CD4-positive, alpha-beta T cell (primary cell): ENCODE data around the gene SNAI3. TPM values are rescaled to one million over a fixed set of nuclear protein-coding genes. Genes with fewer than 3 reads are reported as not detected.

Source experiments
- ATAC-seq: fragments of 200-7000 bp; cut with Tn5 transposase; one replicate; pipeline ENCODE4 v1.10.0; 2022; ENCODE audit warnings: mild to moderate bottlenecking; ENCODE audit not compliant: poor library complexity
- CTCF ChIA-PET: fragments of 350-600 bp; sonication (Branson Sonifier 250); formaldehyde crosslinking; loops from one replicate; lab custom pipeline; 2021; ENCODE audit warnings: antibody characterized with exemption, inconsistent platforms; lab: Charles Lee
- POLR2A ChIA-PET: fragments of 350-600 bp; sonication (Branson Sonifier 250); formaldehyde crosslinking; loops from one replicate; lab custom pipeline; 2021; ENCODE audit warnings: antibody characterized with exemption, inconsistent platforms; lab: Charles Lee
- DNase-seq, 14 experiments: peaks; one replicate each; pipeline ENCODE4 v3.0.0-alpha.2; 2013 to 2020; ENCODE audit warnings: mixed read lengths in 2 of 14
- H3K27ac ChIP-seq, 2 donors: one replicate each; pipeline versions ENCODE4 v1.5.1 to v1.7.0; 2013; ENCODE audit warnings: low read length in 2 of 2, low read depth in 1 of 2, mild to moderate bottlenecking in 1 of 2
- H3K27me3 ChIP-seq, 2 experiments: 1 replicate in 1 of 2; 2 replicates in 1 of 2; pipeline versions ENCODE4 v1.6.1 to v1.7.0; 2013; ENCODE audit warnings: low read length in 2 of 2, control low read depth in 1 of 2, mild to moderate bottlenecking in 1 of 2, moderate library complexity in 1 of 2; ENCODE audit not compliant: insufficient read depth in 2 of 2, control insufficient read depth in 1 of 2
- H3K36me3 ChIP-seq: one replicate; pipeline ENCODE4 v1.6.1; 2013; ENCODE audit warnings: low read length, control low read depth; ENCODE audit not compliant: insufficient read depth
- H3K4me1 ChIP-seq: one replicate; pipeline ENCODE4 v1.6.1; 2013; ENCODE audit warnings: low read length, control low read depth; ENCODE audit not compliant: insufficient read depth
- H3K4me3 ChIP-seq: one replicate; pipeline ENCODE4 v1.5.1; 2013; ENCODE audit warnings: mild to moderate bottlenecking, low read length, moderate library complexity
- H3K9me3 ChIP-seq, 2 experiments: 1 replicate in 1 of 2; 2 replicates in 1 of 2; pipeline versions ENCODE4 v1.6.1 to v1.7.0; 2013; ENCODE audit warnings: low read length in 2 of 2, mild to moderate bottlenecking in 2 of 2, control low read depth in 1 of 2, moderate library complexity in 1 of 2; ENCODE audit not compliant: control insufficient read depth in 1 of 2, insufficient read depth in 1 of 2
- H3K27ac Mint-ChIP-seq: one replicate; pipeline ENCODE4 v1.8.0; 2020; ENCODE audit warnings: mixed read lengths
- H3K27me3 Mint-ChIP-seq: one replicate; pipeline ENCODE4 v1.8.0; 2021; ENCODE audit warnings: mixed read lengths
- H3K36me3 Mint-ChIP-seq: one replicate; pipeline ENCODE4 v1.8.0; 2021; ENCODE audit warnings: low read depth, mixed read lengths
- H3K4me1 Mint-ChIP-seq: one replicate; pipeline ENCODE4 v1.8.0; 2021; ENCODE audit warnings: low read depth, mixed read lengths
- H3K4me3 Mint-ChIP-seq: one replicate; pipeline ENCODE4 v1.8.0; 2020; ENCODE audit warnings: mild to moderate bottlenecking, mixed read lengths
- H3K9me3 Mint-ChIP-seq: one replicate; pipeline ENCODE4 v1.8.0; 2020; ENCODE audit warnings: mixed read lengths
- CTCF ChIP-seq: fragments of 200-600 bp; IDR thresholded peaks from one replicate; pipeline ENCODE4 v1.8.0; 2022; ENCODE audit warnings: antibody characterized with exemption, mild to moderate bottlenecking
- intact Hi-C, 2 experiments: fragments of 100-400 bp; cut with DNase I in 1 of 2; cut with micrococcal nuclease in 1 of 2; formaldehyde crosslinking; loops; one replicate each; pipeline versions ENCODE4 v1.15.1 to v1.9.0; 2023 to 2025; cut with DNase I, micrococcal nuclease
- total RNA-seq, 174 experiments: library from RNA in 2 of 174; stranded (reverse) in 2 of 174; gene quantifications; one replicate each; pipeline ENCODE4 v1.2.3 and lab custom pipeline; 2021 to 2026

Gene SNAI3
- total RNA-seq, 2 experiments from 2014 or later: 3.0 to 3.5 TPM

GRCh38 chr16:88684569-88685155 is 1.6 kb downstream of the SNAI3 start:
- H3K27me3 Mint-ChIP-seq: no peaks in the 10 kb centered on the region
- ATAC-seq (no peak), DNase-seq (no peak)
- Histone ChIP-seq H3K4me1 (peaks cover 78% of the 10 kb centered on the region), H3K27ac (no peak overlapping the region), H3K27me3 (no peaks in the 10 kb centered on the region), H3K4me3 (peak overlapping the region; percentile 77), H3K36me3 (peaks cover 25% of the 10 kb centered on the region), H3K9me3 (no peaks in the 10 kb centered on the region)
- no peak for TF ChIP-seq CTCF
- H3K9me3 Mint-ChIP-seq: no peaks in the 10 kb centered on the region
- ChIA-PET POLR2A (interaction anchor here (0.7 to 4.7 kb wide), 4 partner anchors 12 to 46 kb away, joined by 3 to 71 read pairs (median 4); partner anchors contain the start of genes CTU2 and RNF166), CTCF (interaction anchor here (0.7 to 2.3 kb wide), 10 partner anchors 9 to 115 kb away, joined by 3 to 23 read pairs (median 6); partner anchors contain the start of genes CTU2, MVD, RNF166 and ZC3H18)
- intact Hi-C loops: loop anchor here (2.0 to 5.0 kb wide), 4 partner anchors 20 to 232 kb away; partner anchors contain the start of genes CYBA (in 2 of the 2), IL17C (in 1 of the 2) and ZFPM1 (in 1 of the 2)
- H3K27ac Mint-ChIP-seq: peak overlapping the region; percentile 80
- H3K36me3 Mint-ChIP-seq: peaks cover 19% of the 10 kb centered on the region
- H3K4me3 Mint-ChIP-seq: peak overlapping the region; percentile 87
- H3K4me1 Mint-ChIP-seq: peaks cover 50% of the 10 kb centered on the region

DNA sequence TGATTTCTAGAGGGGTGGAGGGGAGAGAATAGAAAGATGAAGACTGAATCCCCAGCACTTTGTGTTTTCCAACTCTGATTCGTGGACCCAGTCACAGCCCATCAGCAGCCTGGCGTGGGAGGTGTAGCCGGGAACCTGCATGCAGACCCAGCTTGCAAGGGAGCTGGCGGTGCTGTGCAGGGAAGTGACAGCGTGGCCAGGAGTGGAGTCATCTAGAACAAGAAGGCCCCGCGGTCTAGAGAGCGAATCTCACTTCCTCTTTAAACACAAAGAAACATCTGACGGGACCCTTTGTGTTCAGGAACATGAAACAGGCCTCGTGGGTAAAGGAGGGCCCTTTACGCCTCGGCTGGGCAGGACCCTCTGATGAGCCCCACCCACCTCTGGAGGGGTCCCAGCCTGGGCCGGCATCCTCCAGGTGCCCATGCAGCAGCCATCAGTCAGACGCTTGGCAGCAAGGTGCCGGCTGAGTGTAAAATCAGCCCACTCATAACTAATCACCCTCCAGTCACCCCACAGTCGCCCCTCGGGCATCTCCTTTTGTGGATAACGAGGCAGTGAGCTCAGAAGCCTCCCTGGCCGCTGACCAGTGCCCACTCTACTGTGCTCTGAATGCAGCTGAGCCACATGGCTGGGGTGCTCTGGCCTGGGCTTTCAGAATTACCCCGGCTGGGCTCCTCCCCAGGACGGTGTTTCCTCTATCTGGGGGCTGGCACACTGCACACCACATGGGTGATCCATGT is 4.4 kb downstream of the SNAI3 start:
- H3K4me3 Mint-ChIP-seq: peak overlapping the region; percentile 81
- Histone ChIP-seq H3K27me3 (no peaks in the 10 kb centered on the region), H3K9me3 (no peaks in the 10 kb centered on the region), H3K4me1 (peaks cover 67% of the 10 kb centered on the region), H3K27ac (peak overlapping the region; percentile 57 to 73), H3K36me3 (peaks cover 50% of the 10 kb centered on the region), H3K4me3 (peak overlapping the region; percentile 29)
- H3K27ac Mint-ChIP-seq: peak overlapping the region; percentile 95
- H3K27me3 Mint-ChIP-seq: no peaks in the 10 kb centered on the region
- ATAC-seq (peak; percentile 52), DNase-seq (peak in 13 of 14 experiments; percentile 41 to 78 (median 57))
- peaks cover 40% of the 10 kb centered on the region for H3K4me1 Mint-ChIP-seq
- intact Hi-C loops: loop anchor here (1.0 to 5.0 kb wide), 3 partner anchors 23 to 100 kb away; partner anchors contain the start of gene IL17C (in 1 of the 2)
- H3K36me3 Mint-ChIP-seq: peaks cover 33% of the 10 kb centered on the region
- POLR2A ChIA-PET: interaction anchor here (1.0 to 3.4 kb wide), 5 partner anchors 9 to 23 kb away, joined by 3 to 38 read pairs (median 5); partner anchors contain the start of gene MVD
- no peaks in the 10 kb centered on the region for H3K9me3 Mint-ChIP-seq
- CTCF ChIA-PET: interaction anchor here (1.3 to 2.0 kb wide), 3 partner anchors 21 to 70 kb away, joined by 3 to 9 read pairs (median 3); no protein-coding TSS in a partner anchor
- no peak for TF ChIP-seq CTCF

GRCh38 chr16:88681084-88681680 is 5.1 kb downstream of the SNAI3 start:
- peak overlapping the region; percentile 81 for H3K4me3 Mint-ChIP-seq
- peaks cover 62% of the 10 kb centered on the region for H3K4me1 ChIP-seq
- ChIA-PET CTCF (interaction anchor here (1.3 to 2.0 kb wide), 4 partner anchors 18 to 69 kb away, joined by 3 to 9 read pairs (median 4); partner anchors contain the start of gene MVD), POLR2A (interaction anchor here (1.0 to 3.4 kb wide), 5 partner anchors 8 to 24 kb away, joined by 3 to 38 read pairs (median 5); partner anchors contain the start of gene MVD)
- peak overlapping the region; percentile 57 to 73 for H3K27ac ChIP-seq
- no peaks in the 10 kb centered on the region for H3K9me3 ChIP-seq
- H3K27me3 Mint-ChIP-seq: no peaks in the 10 kb centered on the region
- intact Hi-C loops: loop anchor here (1.0 to 5.0 kb wide), 3 partner anchors 24 to 101 kb away; partner anchors contain the start of gene IL17C (in 1 of the 2)
- H3K36me3 ChIP-seq: peaks cover 55% of the 10 kb centered on the region
- peaks cover 33% of the 10 kb centered on the region for H3K36me3 Mint-ChIP-seq
- peak; percentile 47 for TF ChIP-seq CTCF
- DNase-seq (peak in 11 of 14 experiments; percentile 32 to 79 (median 49)), ATAC-seq (peak; percentile 21)
- H3K9me3 Mint-ChIP-seq: no peaks in the 10 kb centered on the region
- peaks cover 40% of the 10 kb centered on the region for H3K4me1 Mint-ChIP-seq
- peak overlapping the region; percentile 29 for H3K4me3 ChIP-seq
- H3K27ac Mint-ChIP-seq: peak overlapping the region; percentile 95
- no peaks in the 10 kb centered on the region for H3K27me3 ChIP-seq
